Measurements from ENCODE around the gene ZNF556. TPM values are rescaled to one million over a fixed set of nuclear protein-coding genes. Genes with fewer than 3 reads are reported as not detected.
"Not testable (repeated sequence)": the region's sequence is repeated elsewhere in the genome, so short reads cannot be mapped to it uniquely, and the experiment has no call there.

The ZNF556 gene
- polyA plus RNA-seq, 3 donors = not detected

- H3K4me3 Mint-ChIP-seq = peak overlapping the region; percentile 15 to 64
- DNase-seq = peak in 1 of 3 donors; percentile 40
- intact Hi-C loops (cut with micrococcal nuclease) = no loop called here
- Histone ChIP-seq H3K79me2 (ENCODE audit: insufficient read depth, low read length) (no peaks in the 10 kb centered on the region), H3K27ac (ENCODE audit: low read depth in 1 of 2, low read length in 2 of 2) (no peak overlapping the region), H3K9me3 (replicated peaks in 1 of 2; ENCODE audit: control insufficient read depth in 1 of 2, insufficient read depth in 1 of 2, low read length in 2 of 2) (peaks cover 0 to 2% of the 10 kb centered on the region in 2 donors), H2AFZ (ENCODE audit: insufficient read depth, low read depth, low read length, poor library complexity, severe bottlenecking) (peak overlapping the region; percentile 53), H3K27me3 (ENCODE audit: control insufficient read depth in 2 of 2, insufficient read depth in 2 of 2, low read length in 2 of 2) (no peaks in the 10 kb centered on the region), H3K4me2 (replicated peaks; ENCODE audit: extremely low read depth, low read length, poor library complexity, severe bottlenecking) (no peak overlapping the region), H3K4me3 (replicated peaks in 1 of 3; ENCODE audit: low read depth in 2 of 3, low read length in 3 of 3) (peak overlapping the region in 1 of 3 experiments; percentile 39), H3K4me1 (ENCODE audit: control insufficient read depth in 1 of 2, insufficient read depth in 2 of 2, low read length in 2 of 2) (no peaks in the 10 kb centered on the region), H4K20me1 (ENCODE audit: insufficient read depth, low read length) (no peaks in the 10 kb centered on the region), H3K36me3 (replicated peaks in 1 of 2; ENCODE audit: control insufficient read depth in 1 of 2, insufficient read depth in 2 of 2, low read length in 2 of 2) (no peaks in the 10 kb centered on the region), H3K9ac (ENCODE audit: insufficient read depth, low read length, poor library complexity, severe bottlenecking) (no peak overlapping the region)
- peaks cover 11% of the 10 kb centered on the region for H3K4me1 Mint-ChIP-seq
- peaks cover 4 to 14% (median 7%) of the 10 kb centered on the region in 7 donors for H3K9me3 Mint-ChIP-seq
- H3K27me3 Mint-ChIP-seq (ENCODE audit: low read depth in 3 of 3) = peaks cover 0 to 8% (median 4%) of the 10 kb centered on the region in 3 donors
- H3K36me3 Mint-ChIP-seq = no peaks in the 10 kb centered on the region
- 49% methylated on average over 31 of the region's 37 CpGs for WGBS (ENCODE audit: insufficient coverage)
- H3K27ac Mint-ChIP-seq = peak overlapping the region in 1 of 7 donors; percentile 18
- peak; percentile 14 for TF ChIP-seq CTCF (IDR thresholded peaks at IDR 0.05)
Observed at GRCh38 chr19:2888731-2889224, 21.6 kb downstream of the ZNF556 start.

- WGBS (ENCODE audit: insufficient coverage) = 88% methylated on average over 6 of the region's 8 CpGs
- H3K27me3 Mint-ChIP-seq (ENCODE audit: low read depth in 3 of 3); H3K4me2 ChIP-seq (replicated peaks; ENCODE audit: extremely low read depth, low read length, poor library complexity, severe bottlenecking); H3K36me3 Mint-ChIP-seq; DNase-seq; H3K4me3 ChIP-seq (replicated peaks in 1 of 3; ENCODE audit: low read depth in 2 of 3, low read length in 3 of 3); H2AFZ ChIP-seq (ENCODE audit: insufficient read depth, low read depth, low read length, poor library complexity, severe bottlenecking); H3K27ac ChIP-seq (ENCODE audit: low read depth in 1 of 2, low read length in 2 of 2); H3K79me2 ChIP-seq (ENCODE audit: insufficient read depth, low read length); H3K36me3 ChIP-seq (replicated peaks in 1 of 2; ENCODE audit: control insufficient read depth in 1 of 2, insufficient read depth in 2 of 2, low read length in 2 of 2); H3K27me3 ChIP-seq (ENCODE audit: control insufficient read depth in 2 of 2, insufficient read depth in 2 of 2, low read length in 2 of 2); H3K4me1 ChIP-seq (ENCODE audit: control insufficient read depth in 1 of 2, insufficient read depth in 2 of 2, low read length in 2 of 2); H3K4me3 Mint-ChIP-seq; H3K9me3 ChIP-seq (replicated peaks in 1 of 2; ENCODE audit: control insufficient read depth in 1 of 2, insufficient read depth in 1 of 2, low read length in 2 of 2); H3K27ac Mint-ChIP-seq; H3K9ac ChIP-seq (ENCODE audit: insufficient read depth, low read length, poor library complexity, severe bottlenecking); intact Hi-C loops (cut with micrococcal nuclease); H4K20me1 ChIP-seq (ENCODE audit: insufficient read depth, low read length): not testable (repeated sequence)
- H3K4me1 Mint-ChIP-seq = peaks cover 11% of the 10 kb centered on the region
- H3K9me3 Mint-ChIP-seq = peaks cover 5 to 18% (median 10%) of the 10 kb centered on the region in 7 donors
Observed at GRCh38 chr19:2890531-2890930, 23.4 kb downstream of the ZNF556 start.

Measured in CD14-positive monocyte (primary cell).